Measurements from ENCODE around the gene C20orf96. TPM values are rescaled to one million over a fixed set of nuclear protein-coding genes. Genes with fewer than 3 reads are reported as not detected.

Gene C20orf96
- total and polyA plus RNA-seq, 12 donors, result 2.7 to 20.2 (median 6.3) TPM

DNA sequence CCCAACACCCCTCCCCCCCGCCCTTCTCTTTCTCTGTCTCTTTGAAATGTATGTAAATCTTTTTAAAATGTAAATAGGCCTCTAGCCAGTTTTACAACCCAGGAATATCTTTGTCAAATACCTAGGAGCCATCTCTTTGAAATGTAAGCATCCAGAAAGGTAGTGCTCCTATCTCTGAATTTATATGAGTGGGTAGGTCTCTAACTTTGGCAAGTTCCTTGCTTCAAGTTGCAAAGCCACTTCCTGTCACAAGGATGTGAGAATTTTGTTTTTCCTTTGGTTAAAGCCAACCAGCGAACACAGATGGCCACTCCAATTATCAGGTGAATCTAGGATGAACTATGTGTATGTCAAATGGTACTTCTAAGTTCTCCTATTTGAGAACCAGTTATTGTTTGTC, 39.2 kb downstream of the C20orf96 start:
- 38 to 53% (median 46%) methylated on average over 2 of the region's 2 CpGs for WGBS, 4 donors
- DNase-seq, result no peak
- Histone ChIP-seq H3K36me3 (replicated peaks in 1 of 2) (no peaks in the 10 kb centered on the region), H3K27me3 (peaks cover 8% of the 10 kb centered on the region), H3K4me3 (no peak overlapping the region), H3K4me1 (replicated peaks in 1 of 2) (no peaks in the 10 kb centered on the region), H3K9me3 (replicated peaks in 1 of 3) (no peaks in the 10 kb centered on the region), H3K27ac (no peak overlapping the region)
- TF ChIP-seq, protein P1, sequence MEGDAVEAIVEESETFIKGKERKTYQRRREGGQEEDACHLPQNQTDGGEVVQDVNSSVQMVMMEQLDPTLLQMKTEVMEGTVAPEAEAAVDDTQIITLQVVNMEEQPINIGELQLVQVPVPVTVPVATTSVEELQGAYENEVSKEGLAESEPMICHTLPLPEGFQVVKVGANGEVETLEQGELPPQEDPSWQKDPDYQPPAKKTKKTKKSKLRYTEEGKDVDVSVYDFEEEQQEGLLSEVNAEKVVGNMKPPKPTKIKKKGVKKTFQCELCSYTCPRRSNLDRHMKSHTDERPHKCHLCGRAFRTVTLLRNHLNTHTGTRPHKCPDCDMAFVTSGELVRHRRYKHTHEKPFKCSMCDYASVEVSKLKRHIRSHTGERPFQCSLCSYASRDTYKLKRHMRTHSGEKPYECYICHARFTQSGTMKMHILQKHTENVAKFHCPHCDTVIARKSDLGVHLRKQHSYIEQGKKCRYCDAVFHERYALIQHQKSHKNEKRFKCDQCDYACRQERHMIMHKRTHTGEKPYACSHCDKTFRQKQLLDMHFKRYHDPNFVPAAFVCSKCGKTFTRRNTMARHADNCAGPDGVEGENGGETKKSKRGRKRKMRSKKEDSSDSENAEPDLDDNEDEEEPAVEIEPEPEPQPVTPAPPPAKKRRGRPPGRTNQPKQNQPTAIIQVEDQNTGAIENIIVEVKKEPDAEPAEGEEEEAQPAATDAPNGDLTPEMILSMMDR (IDR thresholded peaks at IDR 0.05), result no peak
- TF ChIP-seq POLR2A (IDR thresholded peaks at IDR 0.05), result no peak
- intact Hi-C loops (cut with DNase I), result no loop called here

- H3K36me3 ChIP-seq (replicated peaks in 1 of 2), result no peaks in the 10 kb centered on the region
- intact Hi-C loops (cut with DNase I), result no loop called here
- no peaks in the 10 kb centered on the region for H3K4me1 ChIP-seq (replicated peaks in 1 of 2)
- no peak for DNase-seq
- TF ChIP-seq POLR2A (IDR thresholded peaks at IDR 0.05), result no peak
- TF ChIP-seq, protein P1 (IDR thresholded peaks at IDR 0.05), result no peak
- H3K27me3 ChIP-seq, result peaks cover 6% of the 10 kb centered on the region
- WGBS, 4 donors, result 56 to 85% (median 73%) methylated on average over 2 of the region's 2 CpGs
- no peak overlapping the region for H3K4me3 ChIP-seq
- H3K9me3 ChIP-seq (replicated peaks in 1 of 3), result no peaks in the 10 kb centered on the region
- no peak overlapping the region for H3K27ac ChIP-seq
Measured at GRCh38 chr20:242905-243304, 47.6 kb downstream of the C20orf96 start.

- Histone ChIP-seq H3K4me3 (no peak overlapping the region), H3K27me3 (peaks cover 4% of the 10 kb centered on the region), H3K4me1 (replicated peaks in 1 of 2) (no peaks in the 10 kb centered on the region), H3K9me3 (replicated peaks in 1 of 3) (no peaks in the 10 kb centered on the region), H3K36me3 (replicated peaks in 1 of 2) (no peaks in the 10 kb centered on the region), H3K27ac (no peak overlapping the region)
- no peak for DNase-seq
- WGBS, 4 donors, result 68 to 74% (median 70%) methylated on average over 3 of the region's 3 CpGs
- TF ChIP-seq, protein P1 (IDR thresholded peaks at IDR 0.05), result no peak
- no peak for TF ChIP-seq POLR2A (IDR thresholded peaks at IDR 0.05)
- intact Hi-C loops (cut with DNase I), result no loop called here
Measured at GRCh38 chr20:237929-238328, 52.6 kb downstream of the C20orf96 start.

GRCh38 chr20:237489-237888, 53.1 kb downstream of the C20orf96 start:
- TF ChIP-seq POLR2A (IDR thresholded peaks at IDR 0.05), result no peak
- TF ChIP-seq, protein P1 (IDR thresholded peaks at IDR 0.05), result no peak
- H3K27ac ChIP-seq, result no peak overlapping the region
- intact Hi-C loops (cut with DNase I), result no loop called here
- H3K4me1 ChIP-seq (replicated peaks in 1 of 2), result no peaks in the 10 kb centered on the region
- 62 to 72% (median 63%) methylated on average over 4 of the region's 4 CpGs for WGBS, 4 donors
- no peaks in the 10 kb centered on the region for H3K27me3 ChIP-seq
- H3K9me3 ChIP-seq (replicated peaks in 1 of 3), result no peaks in the 10 kb centered on the region
- DNase-seq, result peak in 5 of 7 donors; percentile 10 to 53 (median 22)
- H3K36me3 ChIP-seq (replicated peaks in 1 of 2), result no peaks in the 10 kb centered on the region
- no peak overlapping the region for H3K4me3 ChIP-seq

Measured in adrenal gland (tissue), 12 donors.